ENCODE data around the gene RASSF7. TPM values are rescaled to one million over a fixed set of nuclear protein-coding genes. Genes with fewer than 3 reads are reported as not detected.

RASSF7 gene
- total RNA-seq, 1 experiment from 2014 or later = 58.6 TPM

DNA sequence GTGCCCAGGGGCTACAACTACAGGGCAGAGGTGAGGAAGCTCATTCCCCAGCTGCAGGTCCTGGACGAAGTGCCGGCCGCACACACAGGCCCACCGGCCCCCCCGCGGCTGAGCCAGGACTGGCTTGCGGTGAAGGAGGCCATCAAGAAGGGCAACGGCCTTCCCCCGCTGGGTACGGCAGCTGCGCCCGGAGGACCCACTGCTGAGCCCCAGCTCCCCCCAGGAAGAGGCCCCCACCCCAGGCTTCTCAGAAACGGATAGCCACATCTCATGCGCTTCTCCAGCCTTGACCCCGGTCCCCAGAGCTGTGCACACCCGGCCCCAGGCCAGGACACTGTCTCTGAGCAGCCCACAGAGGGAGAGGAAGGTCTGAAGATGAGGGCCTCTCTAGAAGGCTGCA is 9.6 kb upstream of the RASSF7 start:
- no TSS peak for BruUV-seq (replicated peaks)
- ATAC-seq = no peak
- no peak overlapping the region for H3K4me3 ChIP-seq (ENCODE audit: low read length)
- H3F3A ChIP-seq (ENCODE audit: low read length, unreplicated experiment) = no peaks in the 10 kb centered on the region
- no peaks in the 10 kb centered on the region for H3K4me1 ChIP-seq (ENCODE audit: insufficient read depth, low read length)
- H3K36me3 ChIP-seq (ENCODE audit: low read depth, low read length) = no peaks in the 10 kb centered on the region
- DNase-seq = no peak
- no peak for TF ChIP-seq EZH2 (IDR thresholded peaks at IDR 0.05; ENCODE audit: low read length, unreplicated experiment)
- TF ChIP-seq, protein P1, sequence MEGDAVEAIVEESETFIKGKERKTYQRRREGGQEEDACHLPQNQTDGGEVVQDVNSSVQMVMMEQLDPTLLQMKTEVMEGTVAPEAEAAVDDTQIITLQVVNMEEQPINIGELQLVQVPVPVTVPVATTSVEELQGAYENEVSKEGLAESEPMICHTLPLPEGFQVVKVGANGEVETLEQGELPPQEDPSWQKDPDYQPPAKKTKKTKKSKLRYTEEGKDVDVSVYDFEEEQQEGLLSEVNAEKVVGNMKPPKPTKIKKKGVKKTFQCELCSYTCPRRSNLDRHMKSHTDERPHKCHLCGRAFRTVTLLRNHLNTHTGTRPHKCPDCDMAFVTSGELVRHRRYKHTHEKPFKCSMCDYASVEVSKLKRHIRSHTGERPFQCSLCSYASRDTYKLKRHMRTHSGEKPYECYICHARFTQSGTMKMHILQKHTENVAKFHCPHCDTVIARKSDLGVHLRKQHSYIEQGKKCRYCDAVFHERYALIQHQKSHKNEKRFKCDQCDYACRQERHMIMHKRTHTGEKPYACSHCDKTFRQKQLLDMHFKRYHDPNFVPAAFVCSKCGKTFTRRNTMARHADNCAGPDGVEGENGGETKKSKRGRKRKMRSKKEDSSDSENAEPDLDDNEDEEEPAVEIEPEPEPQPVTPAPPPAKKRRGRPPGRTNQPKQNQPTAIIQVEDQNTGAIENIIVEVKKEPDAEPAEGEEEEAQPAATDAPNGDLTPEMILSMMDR (conservative IDR thresholded peaks at IDR 0.05; ENCODE audit: low read depth, low read length) = no peak
- TF ChIP-seq EZH2phosphoT487 (IDR thresholded peaks at IDR 0.05; ENCODE audit: borderline replicate concordance, low read length) = no peak
- no peak overlapping the region for H2AFZ ChIP-seq (ENCODE audit: low read length)
- no peaks in the 10 kb centered on the region for H4K20me1 ChIP-seq (ENCODE audit: low read length)
- no peak overlapping the region for H3K27ac ChIP-seq (ENCODE audit: low read length)
- POLR2A ChIA-PET (ENCODE audit: unreplicated experiment) = no interaction called here
- intact Hi-C loops (cut with micrococcal nuclease) = no loop called here
- peaks cover 6% of the 10 kb centered on the region; the same call in 1 of the 2 replicates for H3K27me3 ChIP-seq (ENCODE audit: low read length)
- CTCF ChIA-PET = no interaction called here
- H3K79me2 ChIP-seq (ENCODE audit: low read length) = no peaks in the 10 kb centered on the region
- no peaks in the 10 kb centered on the region for H3K9me2 ChIP-seq (replicated peaks; ENCODE audit: low read length)
- no peak overlapping the region for H3K4me2 ChIP-seq (ENCODE audit: low read length)
- H3K9ac ChIP-seq (ENCODE audit: low read length) = no peak overlapping the region
- H3K9me3 ChIP-seq (ENCODE audit: low read length) = no peaks in the 10 kb centered on the region

DNA sequence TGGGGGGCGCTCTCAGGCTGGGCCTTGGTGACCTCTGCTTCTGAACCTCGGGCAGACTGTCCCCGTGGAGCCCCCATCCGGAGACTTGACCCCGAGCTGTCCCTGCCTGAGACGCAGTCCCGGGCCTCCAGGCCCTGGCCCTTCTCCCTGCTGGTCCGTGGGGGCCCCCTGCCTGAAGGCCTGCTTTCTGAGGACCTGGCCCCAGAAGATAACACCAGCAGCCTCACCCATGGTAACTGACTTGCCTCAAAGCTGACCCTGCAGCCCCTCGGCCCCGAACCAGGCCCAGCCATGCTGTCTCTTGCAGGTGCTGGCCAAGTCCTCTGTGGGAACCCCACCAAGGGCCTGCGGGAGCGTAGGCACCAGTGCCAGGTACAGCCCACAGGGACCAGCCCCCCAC is 9.2 kb upstream of the RASSF7 start:
- H3K79me2 ChIP-seq (ENCODE audit: low read length) = no peaks in the 10 kb centered on the region
- ChIA-PET CTCF (no interaction called here), POLR2A (ENCODE audit: unreplicated experiment) (no interaction called here)
- H3K27me3 ChIP-seq (ENCODE audit: low read length) = peaks cover 6% of the 10 kb centered on the region; the same call in 1 of the 2 replicates
- no peak for ATAC-seq
- intact Hi-C loops (cut with micrococcal nuclease) = no loop called here
- no peak overlapping the region for H3K27ac ChIP-seq (ENCODE audit: low read length)
- no TSS peak for BruUV-seq (replicated peaks)
- H3K4me2 ChIP-seq (ENCODE audit: low read length) = no peak overlapping the region
- H3K9me2 ChIP-seq (replicated peaks; ENCODE audit: low read length) = no peaks in the 10 kb centered on the region
- no peaks in the 10 kb centered on the region for H3F3A ChIP-seq (ENCODE audit: low read length, unreplicated experiment)
- no peaks in the 10 kb centered on the region for H3K4me1 ChIP-seq (ENCODE audit: insufficient read depth, low read length)
- H3K4me3 ChIP-seq (ENCODE audit: low read length) = no peak overlapping the region
- TF ChIP-seq EZH2 (IDR thresholded peaks at IDR 0.05; ENCODE audit: low read length, unreplicated experiment) (no peak), EZH2phosphoT487 (IDR thresholded peaks at IDR 0.05; ENCODE audit: borderline replicate concordance, low read length) (no peak)
- TF ChIP-seq, protein P1 (conservative IDR thresholded peaks at IDR 0.05; ENCODE audit: low read depth, low read length) = no peak
- H4K20me1 ChIP-seq (ENCODE audit: low read length) = no peaks in the 10 kb centered on the region
- H3K36me3 ChIP-seq (ENCODE audit: low read depth, low read length) = no peaks in the 10 kb centered on the region
- H3K9ac ChIP-seq (ENCODE audit: low read length) = no peak overlapping the region
- H3K9me3 ChIP-seq (ENCODE audit: low read length) = no peaks in the 10 kb centered on the region
- no peak overlapping the region for H2AFZ ChIP-seq (ENCODE audit: low read length)
- DNase-seq = no peak

DNA sequence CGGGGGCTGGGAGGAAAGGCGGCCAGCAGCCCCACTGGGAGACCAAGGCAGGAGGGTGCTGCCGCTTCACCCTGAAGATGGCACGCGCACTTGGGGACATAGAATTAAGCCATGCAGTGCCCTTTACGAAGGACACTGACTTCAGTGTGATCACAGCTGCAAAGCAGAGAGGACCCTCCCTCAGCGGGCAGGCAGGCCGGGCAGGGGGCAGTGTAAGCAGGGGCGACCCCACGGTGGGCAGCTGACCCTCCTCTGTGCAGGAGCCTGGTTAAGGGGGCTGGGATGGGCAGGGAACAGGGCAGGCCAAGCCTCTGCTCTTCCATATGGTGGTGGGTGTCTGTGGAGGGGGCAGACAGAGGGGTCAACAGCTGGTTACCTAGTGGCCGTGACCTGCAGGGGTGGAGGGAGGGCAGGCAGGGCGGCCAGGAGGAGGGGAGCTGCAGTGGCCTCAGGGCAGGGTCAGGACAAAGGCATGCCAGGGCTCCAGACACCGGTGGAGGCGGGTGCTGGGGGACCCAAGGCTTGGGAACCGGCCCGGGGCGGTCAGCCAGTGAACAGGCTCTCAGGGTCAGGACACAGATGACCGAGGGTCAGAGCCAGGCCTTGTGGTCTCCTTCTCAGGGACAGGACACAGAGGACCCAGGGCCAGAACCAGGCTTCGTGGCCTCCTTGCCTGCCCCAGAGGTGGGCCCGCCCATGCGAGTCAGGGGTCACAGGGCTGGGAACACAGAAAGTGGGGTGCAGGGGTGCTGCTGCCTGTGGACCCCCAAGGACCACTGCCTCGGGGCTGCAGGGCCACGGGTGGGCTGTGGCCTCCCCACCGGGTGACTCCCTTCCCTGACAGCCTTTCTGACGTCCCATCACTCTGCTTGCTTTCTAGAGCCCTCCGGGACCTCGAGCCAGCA is 7.4 kb upstream of the RASSF7 start:
- no peak for ATAC-seq

More for the DNA sequence above, 7.4 kb upstream of the RASSF7 start:
- intact Hi-C loops (cut with micrococcal nuclease) = no loop called here
- H3K27me3 ChIP-seq (ENCODE audit: low read length) = peaks cover 6% of the 10 kb centered on the region; the same call in 1 of the 2 replicates
- H3K9me2 ChIP-seq (replicated peaks; ENCODE audit: low read length) = no peaks in the 10 kb centered on the region
- DNase-seq = no peak
- no TSS peak for BruUV-seq (replicated peaks)
- H3F3A ChIP-seq (ENCODE audit: low read length, unreplicated experiment) = no peaks in the 10 kb centered on the region
- H3K36me3 ChIP-seq (ENCODE audit: low read depth, low read length) = no peaks in the 10 kb centered on the region
- no peak overlapping the region for H2AFZ ChIP-seq (ENCODE audit: low read length)
- no peak overlapping the region for H3K4me2 ChIP-seq (ENCODE audit: low read length)
- no peaks in the 10 kb centered on the region for H3K79me2 ChIP-seq (ENCODE audit: low read length)
- no peak overlapping the region for H3K9ac ChIP-seq (ENCODE audit: low read length)
- CTCF ChIA-PET = no interaction called here
- no peaks in the 10 kb centered on the region for H3K4me1 ChIP-seq (ENCODE audit: insufficient read depth, low read length)
- POLR2A ChIA-PET (ENCODE audit: unreplicated experiment) = no interaction called here
- TF ChIP-seq EZH2 (IDR thresholded peaks at IDR 0.05; ENCODE audit: low read length, unreplicated experiment) (no peak), EZH2phosphoT487 (IDR thresholded peaks at IDR 0.05; ENCODE audit: borderline replicate concordance, low read length) (no peak)
- TF ChIP-seq, protein P1 (conservative IDR thresholded peaks at IDR 0.05; ENCODE audit: low read depth, low read length) = no peak
- H4K20me1 ChIP-seq (ENCODE audit: low read length) = no peaks in the 10 kb centered on the region
- H3K27ac ChIP-seq (ENCODE audit: low read length) = no peak overlapping the region
- H3K4me3 ChIP-seq (ENCODE audit: low read length) = no peak overlapping the region
- H3K9me3 ChIP-seq (ENCODE audit: low read length) = no peaks in the 10 kb centered on the region
